Loucy (cell line): ENCODE results near the gene URI1.

ENCODE experiments used
- H2AFZ ChIP-seq: fragments of 200-600 bp; sonication (generic); 2 replicates; pipeline ENCODE4 v1.6.0; 2016; ENCODE audit warnings: antibody characterized with exemption, mild to moderate bottlenecking, low read length, moderate library complexity
- H3F3A ChIP-seq: fragments of 200-600 bp; 2 replicates; pipeline ENCODE4 v1.6.0; 2016; ENCODE audit warnings: antibody characterized with exemption, low read depth, mild to moderate bottlenecking
- H3K27me3 ChIP-seq: fragments of 200-600 bp; sonication (generic); 2 replicates; pipeline ENCODE4 v1.6.1; 2014; ENCODE audit warnings: low read length, mild to moderate bottlenecking; ENCODE audit not compliant: insufficient read depth, poor library complexity, severe bottlenecking
- H3K36me3 ChIP-seq: fragments of 200-600 bp; sonication (generic); 2 replicates; pipeline ENCODE4 v1.6.1; 2016; ENCODE audit warnings: low read length; ENCODE audit not compliant: insufficient read depth
- H3K4me1 ChIP-seq: fragments of 200-600 bp; sonication (generic); 2 replicates; pipeline ENCODE4 v1.5.1; 2014; ENCODE audit warnings: low read length, mild to moderate bottlenecking; ENCODE audit not compliant: insufficient read depth, poor library complexity, severe bottlenecking
- H3K4me2 ChIP-seq: fragments of 200-600 bp; sonication (generic); 2 replicates; pipeline ENCODE4 v1.6.0; 2014; ENCODE audit warnings: antibody characterized with exemption, low read length, low read depth, mild to moderate bottlenecking; ENCODE audit not compliant: poor library complexity, severe bottlenecking
- H3K4me3 ChIP-seq: fragments of 200-600 bp; sonication (generic); 2 replicates; pipeline ENCODE4 v1.5.1; 2014; ENCODE audit warnings: low read length, mild to moderate bottlenecking, mixed read lengths; ENCODE audit not compliant: poor library complexity, severe bottlenecking
- H3K79me2 ChIP-seq: fragments of 200-600 bp; sonication (generic); 2 replicates; pipeline ENCODE4 v1.6.1; 2014; ENCODE audit warnings: low read length; ENCODE audit not compliant: insufficient read depth
- H3K9ac ChIP-seq: fragments of 200-600 bp; sonication (generic); 2 replicates; pipeline ENCODE4 v1.6.0; 2014; ENCODE audit warnings: mild to moderate bottlenecking, low read depth, low read length, moderate library complexity; ENCODE audit not compliant: poor library complexity, severe bottlenecking
- H3K9me2 ChIP-seq: fragments of 200-600 bp; sonication (generic); replicated peaks from 2 replicates; pipeline ENCODE4 v1.6.1; 2016; ENCODE audit warnings: low read depth, low read length, mixed read lengths
- H3K9me3 ChIP-seq: fragments of 200-600 bp; sonication (generic); 2 replicates; pipeline ENCODE4 v1.6.1; 2014; ENCODE audit warnings: mild to moderate bottlenecking, antibody characterized with exemption, low read length, low read depth; ENCODE audit not compliant: insufficient read depth
- H4K20me1 ChIP-seq: fragments of 200-600 bp; sonication (generic); 2 replicates; pipeline ENCODE4 v1.6.0; 2014; ENCODE audit warnings: antibody characterized with exemption, low read length, mild to moderate bottlenecking; ENCODE audit not compliant: insufficient read depth, poor library complexity, severe bottlenecking
- CTCF ChIP-seq: fragments of 200-600 bp; sonication (generic); conservative IDR thresholded peaks from 2 replicates; pipeline ENCODE4 v1.5.1; 2014; ENCODE audit warnings: mild to moderate bottlenecking, antibody characterized with exemption, low read length
- EZH2phosphoT487 ChIP-seq: fragments of 200-600 bp; IDR thresholded peaks from 2 replicates; pipeline ENCODE4 v1.6.1; 2018; ENCODE audit warnings: antibody characterized with exemption, mild to moderate bottlenecking, moderate library complexity, borderline replicate concordance

URI1 gene

GRCh38 chr19:29988351-29988750, 46.3 kb downstream of the URI1 start:
- no peak overlapping the region for H3K4me2 ChIP-seq

GRCh38 chr19:29992233-29992867, 50.3 kb downstream of the URI1 start:
- no peaks in the 10 kb centered on the region for H3F3A ChIP-seq
- peaks cover 86% of the 10 kb centered on the region for H3K79me2 ChIP-seq
- peaks cover 11% of the 10 kb centered on the region; the same call in 1 of the 2 replicates for H3K9me3 ChIP-seq
- H2AFZ ChIP-seq: no peak overlapping the region
- no peaks in the 10 kb centered on the region for H3K9me2 ChIP-seq
- H3K36me3 ChIP-seq: peaks cover 64% of the 10 kb centered on the region
- peaks cover 3% of the 10 kb centered on the region for H4K20me1 ChIP-seq
- H3K4me2 ChIP-seq: no peak overlapping the region
- H3K4me1 ChIP-seq: no peaks in the 10 kb centered on the region
- H3K9ac ChIP-seq: no peak overlapping the region
- TF ChIP-seq CTCF: no peak
- H3K4me3 ChIP-seq: no peak overlapping the region
- H3K27me3 ChIP-seq: no peaks in the 10 kb centered on the region

More at GRCh38 chr19:29988351-29988750, 46.3 kb downstream of the URI1 start:
- Histone ChIP-seq H3F3A (no peaks in the 10 kb centered on the region), H3K4me1 (no peaks in the 10 kb centered on the region), H3K9me2 (no peaks in the 10 kb centered on the region), H2AFZ (no peak overlapping the region), H3K9me3 (no peaks in the 10 kb centered on the region), H3K9ac (no peak overlapping the region), H4K20me1 (peaks cover 24% of the 10 kb centered on the region), H3K79me2 (peaks cover 85% of the 10 kb centered on the region), H3K27me3 (no peaks in the 10 kb centered on the region), H3K36me3 (peaks cover 51% of the 10 kb centered on the region), H3K4me3 (no peak overlapping the region)
- TF ChIP-seq EZH2phosphoT487 (no peak), CTCF (peak; percentile 23; the same call in 1 of the 2 replicates)

DNA sequence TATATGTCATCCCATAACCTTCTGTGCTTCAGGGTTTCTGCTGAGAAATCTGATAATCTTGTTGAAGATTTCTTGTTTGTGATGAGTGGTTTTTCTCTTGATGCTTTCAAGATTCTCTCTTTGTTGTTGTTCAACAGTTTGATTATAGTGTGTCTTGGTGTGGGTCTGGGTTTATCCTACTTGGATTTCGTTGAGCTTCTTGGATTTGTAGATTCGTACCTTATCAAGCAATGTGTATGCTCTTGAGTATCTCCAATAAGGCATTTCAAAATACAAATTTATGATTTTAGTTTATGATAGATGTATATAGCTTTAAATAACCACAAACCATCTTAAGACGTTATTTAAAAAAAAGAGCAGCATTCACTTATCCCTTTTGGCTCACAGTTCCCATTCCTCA, 57.5 kb downstream of the URI1 start:
- TF ChIP-seq CTCF: no peak
- TF ChIP-seq EZH2phosphoT487: no peak
- no peaks in the 10 kb centered on the region for H3F3A ChIP-seq
- no peaks in the 10 kb centered on the region for H3K27me3 ChIP-seq
- H3K4me2 ChIP-seq: no peak overlapping the region
- peaks cover 38% of the 10 kb centered on the region for H4K20me1 ChIP-seq
- H3K4me1 ChIP-seq: peaks cover 8% of the 10 kb centered on the region
- no peak overlapping the region for H3K4me3 ChIP-seq
- H3K79me2 ChIP-seq: peaks cover 100% of the 10 kb centered on the region
- H3K36me3 ChIP-seq: peaks cover 38% of the 10 kb centered on the region
- no peak overlapping the region for H2AFZ ChIP-seq
- H3K9ac ChIP-seq: no peak overlapping the region
- H3K9me2 ChIP-seq: no peaks in the 10 kb centered on the region
- peaks cover 25% of the 10 kb centered on the region; the same call in 1 of the 2 replicates for H3K9me3 ChIP-seq
